ENCODE results near the gene DNAJC4. TPM values are rescaled to one million over a fixed set of nuclear protein-coding genes. Genes with fewer than 3 reads are reported as not detected.

The DNAJC4 gene
- total and polyA plus RNA-seq, 7 donors: 25.7 to 68.1 (median 29.6) TPM

DNA sequence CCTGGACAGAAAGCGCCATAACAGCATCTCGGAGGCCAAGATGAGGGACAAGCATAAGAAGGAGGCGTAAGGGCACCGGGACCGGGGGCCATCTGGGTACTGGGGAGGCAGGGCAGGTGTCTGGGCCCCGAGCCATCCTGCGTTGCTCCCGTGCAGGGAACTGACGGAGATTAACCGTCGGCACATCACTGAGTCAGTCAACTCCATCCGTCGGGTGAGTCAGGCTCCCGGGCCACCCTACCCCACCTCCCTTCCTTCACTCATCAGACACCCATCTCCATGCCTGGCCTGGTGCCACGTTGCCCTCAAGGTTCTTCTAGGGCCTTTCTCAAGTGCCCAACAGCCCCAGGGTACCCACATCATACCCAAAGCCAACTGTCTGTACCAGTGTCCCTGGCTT is 36.0 kb downstream of the DNAJC4 start:
- H3K4me1 ChIP-seq: peaks cover 0 to 25% (median 21%) of the 10 kb centered on the region in 4 donors
- DNase-seq: no peak
- H3K36me3 ChIP-seq: peaks cover 0 to 49% (median 25%) of the 10 kb centered on the region in 4 donors
- intact Hi-C loops (cut with DNase I): no loop called here
- H3K4me3 ChIP-seq: no peak overlapping the region
- TF ChIP-seq, protein P1, sequence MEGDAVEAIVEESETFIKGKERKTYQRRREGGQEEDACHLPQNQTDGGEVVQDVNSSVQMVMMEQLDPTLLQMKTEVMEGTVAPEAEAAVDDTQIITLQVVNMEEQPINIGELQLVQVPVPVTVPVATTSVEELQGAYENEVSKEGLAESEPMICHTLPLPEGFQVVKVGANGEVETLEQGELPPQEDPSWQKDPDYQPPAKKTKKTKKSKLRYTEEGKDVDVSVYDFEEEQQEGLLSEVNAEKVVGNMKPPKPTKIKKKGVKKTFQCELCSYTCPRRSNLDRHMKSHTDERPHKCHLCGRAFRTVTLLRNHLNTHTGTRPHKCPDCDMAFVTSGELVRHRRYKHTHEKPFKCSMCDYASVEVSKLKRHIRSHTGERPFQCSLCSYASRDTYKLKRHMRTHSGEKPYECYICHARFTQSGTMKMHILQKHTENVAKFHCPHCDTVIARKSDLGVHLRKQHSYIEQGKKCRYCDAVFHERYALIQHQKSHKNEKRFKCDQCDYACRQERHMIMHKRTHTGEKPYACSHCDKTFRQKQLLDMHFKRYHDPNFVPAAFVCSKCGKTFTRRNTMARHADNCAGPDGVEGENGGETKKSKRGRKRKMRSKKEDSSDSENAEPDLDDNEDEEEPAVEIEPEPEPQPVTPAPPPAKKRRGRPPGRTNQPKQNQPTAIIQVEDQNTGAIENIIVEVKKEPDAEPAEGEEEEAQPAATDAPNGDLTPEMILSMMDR (IDR thresholded peaks at IDR 0.05): no peak
- H3K9me3 ChIP-seq: no peaks in the 10 kb centered on the region
- WGBS, 2 donors: 92 to 95% methylated on average over 15 of the region's 15 CpGs
- no peaks in the 10 kb centered on the region for H3K27me3 ChIP-seq
- H3K27ac ChIP-seq: no peak overlapping the region

DNA sequence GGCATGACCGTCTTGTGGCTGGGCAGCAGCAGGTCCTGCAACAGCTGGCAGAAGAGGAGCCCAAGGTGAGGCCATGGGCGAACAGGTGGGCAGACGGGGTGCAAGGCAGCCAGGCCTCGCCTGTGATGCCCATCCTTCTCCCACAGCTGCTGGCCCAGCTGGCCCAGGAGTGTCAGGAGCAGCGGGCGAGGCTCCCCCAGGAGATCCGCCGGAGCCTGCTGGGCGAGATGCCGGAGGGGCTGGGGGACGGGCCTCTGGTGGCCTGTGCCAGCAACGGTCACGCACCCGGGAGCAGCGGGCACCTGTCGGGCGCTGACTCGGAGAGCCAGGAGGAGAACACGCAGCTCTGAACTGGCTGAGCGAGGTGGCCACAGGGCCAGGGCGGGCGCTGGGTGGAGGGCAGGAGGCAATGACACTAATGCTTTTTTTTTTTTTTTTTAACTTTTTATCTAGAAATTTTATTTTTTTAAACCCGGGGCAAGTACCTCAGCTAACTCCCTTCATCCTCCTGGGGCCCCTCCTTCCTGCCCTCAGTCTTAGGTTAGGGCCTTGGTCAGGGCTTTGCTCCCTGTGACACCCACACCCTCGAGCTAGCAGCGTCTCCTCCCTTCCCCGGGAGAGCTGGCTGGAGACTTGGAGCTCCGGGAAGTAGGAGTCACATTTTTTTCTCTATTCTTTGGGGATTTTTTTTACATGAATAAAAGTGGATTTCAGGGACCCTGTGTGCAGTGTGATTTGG is 37.0 kb downstream of the DNAJC4 start:
- Histone ChIP-seq H3K27me3 (no peaks in the 10 kb centered on the region), H3K27ac (peak overlapping the region; percentile 87 to 99 (median 96)), H3K9me3 (no peaks in the 10 kb centered on the region), H3K36me3 (peaks cover 0 to 39% (median 19%) of the 10 kb centered on the region in 4 donors), H3K4me1 (peaks cover 0 to 34% (median 30%) of the 10 kb centered on the region in 4 donors), H3K4me3 (no peak overlapping the region)
- WGBS, 2 donors: 58 to 78% methylated on average over 27 of the region's 27 CpGs
- intact Hi-C loops (cut with DNase I): no loop called here
- DNase-seq: no peak
- TF ChIP-seq, protein P1 (IDR thresholded peaks at IDR 0.05): no peak
- TF ChIP-seq POLR2AphosphoS5 (IDR thresholded peaks at IDR 0.05) (no peak), EP300 (IDR thresholded peaks at IDR 0.05) (no peak), POLR2A (IDR thresholded peaks at IDR 0.05) (no peak)

DNA sequence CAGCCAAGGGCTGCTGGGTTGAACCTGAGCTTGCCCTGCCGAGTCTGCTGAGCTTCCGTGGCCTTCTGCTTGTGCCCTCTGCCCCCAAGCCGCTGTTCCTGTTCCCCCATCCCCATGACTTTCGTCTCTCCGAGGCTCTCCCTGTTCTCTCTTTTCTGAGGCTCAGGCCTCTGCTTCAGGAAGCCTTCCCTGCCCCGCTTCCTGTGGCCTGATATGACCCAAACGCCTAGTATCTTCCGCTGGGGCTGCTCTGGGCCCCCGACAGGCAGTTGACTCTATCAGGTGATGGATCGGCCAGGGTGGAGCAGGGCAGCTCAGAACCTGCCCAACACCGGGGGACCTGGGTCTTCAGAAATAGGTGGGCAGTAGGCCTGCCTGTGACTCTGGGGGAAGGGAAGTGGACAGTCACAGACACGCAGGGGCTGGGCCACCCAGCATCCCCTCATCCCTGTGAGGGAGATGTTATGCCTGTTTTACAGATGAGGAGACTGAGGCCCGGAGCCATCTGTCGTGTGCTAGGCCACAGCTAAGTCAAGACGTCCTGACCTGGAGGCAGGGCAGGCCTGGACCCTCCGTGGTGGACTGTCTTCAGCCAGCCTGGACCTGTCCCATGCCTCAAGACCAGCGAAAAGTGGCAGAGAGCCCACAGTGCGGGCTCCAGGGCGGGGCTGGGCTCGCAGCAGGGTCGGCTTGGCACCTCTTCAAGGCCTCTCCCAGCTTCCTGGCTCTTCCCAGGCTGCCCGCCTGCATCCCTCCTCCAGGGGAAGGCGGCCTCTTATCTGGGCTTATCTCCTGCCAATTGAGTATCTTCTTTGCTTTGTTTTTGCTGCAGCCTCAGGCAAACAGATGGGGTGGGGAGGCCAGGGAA is 37.9 kb downstream of the DNAJC4 start:
- TF ChIP-seq, protein P1 (IDR thresholded peaks at IDR 0.05): no peak
- no peak for TF ChIP-seq POLR2A (IDR thresholded peaks at IDR 0.05)
- no peak for TF ChIP-seq EP300 (IDR thresholded peaks at IDR 0.05)
- TF ChIP-seq POLR2AphosphoS5 (IDR thresholded peaks at IDR 0.05): no peak
- Histone ChIP-seq H3K27ac (peak overlapping the region; percentile 87 to 99 (median 96)), H3K27me3 (no peaks in the 10 kb centered on the region), H3K9me3 (no peaks in the 10 kb centered on the region), H3K4me1 (peaks cover 0 to 37% (median 31%) of the 10 kb centered on the region in 4 donors), H3K36me3 (peaks cover 0 to 31% (median 12%) of the 10 kb centered on the region in 4 donors), H3K4me3 (peak overlapping the region; percentile 53 to 94 (median 78))
- intact Hi-C loops (cut with DNase I): no loop called here
- peak; percentile 86 for DNase-seq
- 32 to 48% methylated on average over 23 of the region's 23 CpGs for WGBS, 2 donors

DNA sequence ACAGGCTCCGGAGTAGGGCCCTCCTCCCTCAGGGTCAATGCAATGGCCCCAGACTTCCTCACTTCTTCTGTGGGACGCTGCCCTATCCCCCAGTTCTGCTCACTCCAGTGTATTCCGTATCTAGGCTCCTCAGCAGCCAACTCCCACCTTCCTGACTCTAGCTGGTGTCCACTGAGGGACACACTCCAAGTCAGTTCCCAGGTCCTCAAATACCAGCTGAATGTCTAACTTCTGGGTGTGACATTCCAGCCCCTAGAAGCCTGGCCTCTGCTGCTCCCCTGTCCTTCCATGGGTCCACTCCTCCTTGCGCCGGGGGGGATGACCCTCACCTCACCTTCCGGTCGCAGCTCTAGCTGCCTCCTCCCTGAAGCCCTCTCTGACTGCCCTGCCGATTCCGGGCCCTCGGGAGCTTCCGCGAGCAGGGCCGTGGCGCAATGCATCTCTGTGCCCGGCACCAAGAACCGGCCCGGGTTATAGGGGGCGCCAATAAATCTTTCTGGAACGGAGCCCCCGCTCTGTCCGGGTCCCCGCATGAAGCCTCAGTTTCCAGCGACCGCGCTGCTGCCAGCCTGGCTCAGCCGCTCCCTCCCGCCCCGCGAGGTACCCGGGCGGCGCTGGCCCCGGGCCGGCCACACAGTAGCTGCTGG is 38.7 kb downstream of the DNAJC4 start:
- Histone ChIP-seq H3K4me1 (peaks cover 0 to 37% (median 31%) of the 10 kb centered on the region in 4 donors), H3K27me3 (no peaks in the 10 kb centered on the region), H3K27ac (peak overlapping the region; percentile 87 to 99 (median 96)), H3K36me3 (peaks cover 0 to 24% (median 12%) of the 10 kb centered on the region in 4 donors), H3K9me3 (no peaks in the 10 kb centered on the region), H3K4me3 (peak overlapping the region; percentile 53 to 94 (median 78))
- intact Hi-C loops (cut with DNase I): loop anchor here (1.0 kb wide), 1 partner anchor 17 kb away; no protein-coding TSS in a partner anchor
- 1 to 3% methylated on average over 34 of the region's 34 CpGs for WGBS, 2 donors
- DNase-seq: peak; percentile 92
- TF ChIP-seq, protein P1 (IDR thresholded peaks at IDR 0.05): no peak
- peak in 2 of 4 donors; percentile 0 to 35 for TF ChIP-seq POLR2AphosphoS5 (IDR thresholded peaks at IDR 0.05)

Data from sigmoid colon (tissue), 7 donors.